Measurements from ENCODE around the gene SUN1.

SUN1 gene

DNA sequence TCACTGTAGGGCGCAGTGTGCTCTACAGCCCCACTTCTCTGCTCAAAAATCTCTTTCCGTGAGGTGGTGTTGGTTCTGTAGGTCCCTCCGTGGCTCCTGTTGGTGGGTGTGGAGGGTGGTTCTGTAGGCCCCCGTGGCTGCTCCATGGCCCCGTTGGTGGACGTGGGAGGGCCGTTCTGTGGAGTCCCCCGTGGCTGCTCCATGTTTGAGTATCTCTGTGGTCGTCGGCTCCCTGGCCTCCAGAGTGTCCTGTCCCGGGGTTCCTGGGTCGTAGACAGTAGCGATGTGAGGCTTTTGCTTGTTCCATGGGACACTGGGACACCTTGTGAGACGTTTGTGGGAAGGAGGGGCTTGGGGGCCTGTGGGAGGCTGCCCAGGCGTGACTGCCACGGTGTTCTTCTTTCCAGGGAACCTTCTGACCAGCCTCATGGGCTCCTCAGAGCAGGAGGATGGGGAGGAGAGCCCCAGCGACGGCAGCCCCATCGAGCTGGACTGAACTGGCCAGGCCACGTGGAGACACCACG is 62.7 kb downstream of the SUN1 start:
- no peak for DNase-seq

DNA sequence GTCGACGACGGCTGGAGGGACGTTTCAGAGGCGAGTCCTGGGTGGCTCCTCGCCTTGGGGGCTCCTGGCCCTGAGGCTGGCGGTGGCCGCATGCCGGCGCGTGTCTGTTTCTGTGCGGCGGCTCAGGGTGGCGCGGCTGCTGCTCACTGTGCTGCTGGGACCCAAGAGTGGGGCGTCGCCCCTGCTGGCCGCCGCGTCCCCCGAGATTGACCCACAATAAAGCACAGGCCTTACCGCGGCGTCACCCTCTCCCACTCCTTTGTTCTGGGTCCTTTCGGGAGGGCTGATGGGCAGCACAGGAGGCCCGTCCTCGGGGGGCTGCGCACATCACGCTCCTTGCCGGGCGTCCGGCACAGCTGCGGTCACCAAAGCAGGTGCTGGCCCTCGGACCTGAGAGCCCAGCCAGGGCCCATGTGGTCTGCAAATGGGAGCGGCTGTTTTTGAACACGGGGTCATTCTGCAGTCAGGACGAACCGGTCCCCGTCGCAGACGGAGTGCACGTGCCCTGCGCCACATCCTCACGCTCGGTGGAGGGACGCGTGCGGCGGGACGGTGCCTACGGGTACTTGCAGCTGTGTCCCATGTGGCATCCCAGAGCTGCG is 63.3 kb downstream of the SUN1 start:
- DNase-seq, result no peak

DNA sequence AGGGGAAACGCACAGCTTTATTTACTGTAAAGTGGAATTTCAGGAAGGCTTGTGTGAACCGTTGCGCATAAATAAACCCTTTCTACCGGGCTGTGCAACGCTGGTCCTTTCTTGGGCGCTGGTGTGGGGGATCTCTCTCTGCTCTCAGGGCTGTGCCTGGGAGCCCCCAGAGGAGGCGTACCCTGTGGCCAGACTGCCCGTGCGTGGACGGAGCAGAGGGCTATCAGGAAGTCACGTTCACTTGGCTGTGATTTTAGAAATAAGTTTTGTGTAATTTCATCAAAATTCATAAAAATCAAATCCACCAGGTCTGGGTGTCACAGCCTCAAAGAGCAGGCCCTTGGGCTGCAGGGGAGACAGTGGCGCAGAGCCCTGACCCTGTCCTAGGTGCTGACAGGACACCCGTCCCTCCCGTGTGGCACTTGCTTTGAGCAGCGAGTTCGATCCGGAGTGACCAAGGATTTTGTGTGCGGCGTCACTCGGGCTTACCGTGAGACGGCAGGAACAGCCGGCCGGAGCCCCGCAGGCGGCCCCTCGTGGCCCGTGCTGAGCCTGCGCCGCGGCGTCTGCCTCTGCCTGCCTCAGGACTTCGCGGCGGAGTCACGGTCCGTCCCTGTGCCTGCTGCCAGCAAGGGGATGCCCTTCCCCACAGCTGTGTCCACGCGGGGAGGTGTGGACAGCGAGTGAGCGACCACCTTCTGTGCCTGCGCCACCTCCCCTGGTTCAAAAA is 64.2 kb downstream of the SUN1 start:
- DNase-seq, result no peak

DNA sequence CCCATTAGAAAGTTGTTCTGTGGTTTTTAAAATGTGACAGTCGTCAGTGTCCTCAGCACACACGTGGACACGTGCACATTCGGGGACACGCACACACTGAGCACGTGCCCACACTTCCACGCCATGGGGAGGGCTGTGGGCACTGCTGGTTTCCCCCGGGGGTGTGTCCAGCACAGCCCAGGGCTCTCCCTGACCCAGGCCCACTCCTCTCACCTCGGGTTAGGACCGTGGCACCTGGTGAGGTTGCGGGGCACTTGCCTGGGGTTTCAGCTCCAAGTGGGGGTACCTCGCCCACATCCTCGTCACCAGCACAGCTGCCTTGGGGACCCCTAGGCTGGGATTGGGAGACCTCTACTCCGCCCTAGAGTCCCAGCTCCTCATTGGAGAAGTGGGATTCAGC is 64.8 kb downstream of the SUN1 start:
- DNase-seq, result no peak

DNA sequence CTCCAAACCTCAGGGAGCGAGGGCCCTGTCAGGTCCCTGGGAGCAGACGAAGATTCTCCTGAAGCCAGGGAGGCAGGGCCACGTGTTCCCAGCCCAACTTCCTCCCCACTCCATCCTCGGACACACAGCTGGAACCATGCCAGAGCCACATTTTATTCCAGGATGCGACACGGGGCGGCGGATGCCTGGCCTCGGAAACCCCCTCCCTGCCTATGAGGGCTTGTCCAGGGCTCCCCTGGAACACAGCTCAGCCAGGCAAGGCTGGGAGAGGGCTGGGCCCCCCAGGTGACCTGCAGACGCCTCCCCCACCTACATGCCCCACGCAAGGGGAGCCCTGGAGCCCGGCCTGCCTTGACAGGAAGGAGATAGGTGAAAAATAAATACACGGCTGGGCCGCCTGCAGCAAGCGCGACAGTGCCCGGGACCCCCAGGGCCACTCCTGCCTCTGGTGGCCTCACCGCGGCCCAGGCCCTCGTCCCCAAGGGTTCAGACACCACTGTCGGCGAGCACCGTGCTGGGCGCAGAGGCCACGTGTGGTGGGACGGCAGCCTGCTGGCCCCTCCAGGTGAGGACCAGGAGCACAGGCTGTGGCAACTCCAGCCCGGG is 65.6 kb downstream of the SUN1 start:
- DNase-seq, result no peak

DNA sequence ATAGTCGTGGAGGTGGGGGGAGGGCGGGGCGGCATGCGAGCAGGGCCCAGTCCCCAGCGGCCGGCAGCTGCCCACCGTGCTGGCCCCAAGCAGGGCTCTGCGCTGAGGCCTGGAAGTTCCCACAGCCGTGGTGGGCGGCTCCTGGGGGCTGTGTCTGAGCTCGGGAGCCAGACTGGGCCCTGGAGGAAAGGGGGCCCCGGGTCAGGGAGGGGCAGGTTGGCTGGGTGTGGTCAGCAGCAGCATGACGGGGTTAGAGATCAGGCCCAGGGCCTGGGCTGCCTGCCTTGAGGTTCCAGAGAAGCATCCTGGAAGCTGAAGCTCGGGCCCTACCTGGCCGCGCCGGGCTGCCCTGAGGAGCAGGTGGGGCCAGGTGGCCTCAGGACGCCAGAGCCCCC is 66.2 kb downstream of the SUN1 start:
- DNase-seq, result no peak

DNA sequence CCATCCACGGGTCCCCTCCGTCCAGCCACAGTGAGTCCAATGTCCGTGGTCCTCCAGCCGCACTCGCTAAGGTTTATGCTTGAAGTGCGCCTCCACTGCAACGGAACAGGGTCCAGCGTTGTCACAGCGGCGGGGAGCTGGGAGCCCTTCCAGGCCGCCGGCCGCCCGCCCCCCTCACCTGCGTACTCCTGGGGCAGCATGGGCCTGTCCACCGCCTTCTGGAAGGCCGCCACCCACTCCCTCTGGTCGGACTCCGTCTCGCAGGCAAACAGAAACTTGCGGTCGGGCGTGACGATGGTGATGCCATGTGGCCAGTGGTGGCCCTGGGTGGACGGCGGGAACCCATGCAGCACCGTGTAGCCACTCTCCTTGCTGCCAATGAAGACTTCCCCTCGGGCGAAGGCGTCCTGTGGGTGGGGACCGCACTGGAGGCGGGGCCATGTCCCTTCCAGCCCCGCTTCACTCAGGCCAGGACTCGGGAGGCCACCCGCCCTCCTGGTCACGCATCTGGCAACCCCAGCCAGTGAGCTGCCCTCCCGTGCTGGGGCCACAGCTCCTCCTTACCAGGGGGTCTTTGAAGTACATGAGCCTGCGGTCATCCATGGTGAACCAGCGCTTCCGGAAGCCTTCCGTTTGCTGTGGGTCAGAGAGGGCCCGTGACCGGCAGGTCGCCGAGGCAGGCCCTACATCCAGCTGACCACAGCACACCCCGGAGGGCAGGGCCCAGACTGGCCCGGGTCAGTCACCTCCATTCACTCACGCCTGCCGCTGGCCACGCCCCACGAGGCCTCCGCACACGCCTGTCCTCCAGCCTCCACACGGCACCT is 66.8 kb downstream of the SUN1 start:
- no peak for DNase-seq

DNA sequence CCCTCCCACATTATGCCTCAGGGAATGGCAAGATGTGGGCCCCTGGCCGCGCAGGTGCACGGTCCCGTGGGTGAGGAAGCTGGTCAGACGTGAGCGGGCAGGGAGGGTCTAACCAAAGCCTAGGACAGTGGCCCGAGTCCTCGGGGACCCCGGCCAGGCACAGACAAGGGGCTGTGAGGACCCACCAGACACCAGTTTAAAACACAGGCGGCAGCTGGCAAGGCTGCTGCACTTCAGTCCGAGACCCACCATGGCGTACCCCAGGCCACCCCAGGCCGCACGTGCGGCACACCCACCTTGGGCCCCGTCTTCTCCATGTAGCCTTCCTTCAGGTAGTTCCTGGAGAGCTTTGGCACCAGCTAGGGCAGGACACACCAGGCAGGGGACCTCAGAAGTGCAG is 67.5 kb downstream of the SUN1 start:
- DNase-seq, result no peak

DNA sequence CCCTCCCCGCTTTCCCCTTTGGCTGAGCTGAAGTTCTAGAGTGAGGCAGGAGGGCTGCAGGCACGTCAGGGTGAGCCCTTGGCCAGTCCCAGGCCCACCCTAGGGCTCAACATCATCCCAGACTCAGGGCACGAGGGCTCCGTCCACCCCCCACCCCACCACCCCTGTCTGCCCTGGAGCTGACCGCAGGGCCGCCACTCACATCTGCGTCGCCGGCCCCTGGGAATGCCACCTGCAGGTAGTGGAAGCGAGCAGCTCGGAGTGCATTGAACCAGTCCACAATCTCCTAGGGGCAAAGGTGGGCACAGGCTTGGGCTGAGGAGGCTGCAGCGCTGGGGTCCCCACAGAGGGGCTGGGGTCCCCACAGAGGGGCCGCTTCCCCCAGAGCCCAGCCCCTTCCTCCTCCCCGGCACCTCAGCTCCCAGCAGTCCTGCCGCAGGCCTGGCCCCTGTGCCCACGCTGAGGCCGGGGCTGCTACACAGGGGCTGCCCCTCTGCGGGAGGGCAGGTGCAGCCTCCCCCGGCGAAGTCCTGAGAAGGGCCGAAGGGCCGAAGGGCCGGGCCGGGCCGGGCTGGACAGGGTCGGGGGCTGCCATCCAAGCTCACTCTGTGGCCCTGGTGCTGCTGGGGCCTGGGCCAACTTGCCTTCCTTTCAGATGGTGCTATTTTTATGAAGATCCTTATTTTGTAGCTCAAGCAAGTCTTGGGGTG is 68.2 kb downstream of the SUN1 start:
- no peak for DNase-seq

DNA sequence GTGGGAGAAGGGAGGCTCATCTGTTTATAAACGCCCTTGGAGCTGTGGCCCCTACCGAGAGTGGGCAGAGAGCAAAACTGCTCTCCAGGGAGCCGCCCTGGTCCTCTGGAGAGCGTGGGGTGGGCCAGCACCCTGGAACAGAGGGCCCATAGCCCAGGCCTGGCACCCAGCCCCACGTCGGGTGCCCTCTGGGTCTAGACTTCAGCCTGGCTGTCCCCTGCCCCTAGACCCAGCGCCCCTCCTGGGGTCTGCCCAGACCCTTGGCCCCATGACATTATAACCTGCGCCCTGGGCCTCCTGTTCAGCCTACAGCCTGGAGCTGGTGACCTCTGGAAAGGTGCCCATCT is 68.7 kb downstream of the SUN1 start:
- no peak for DNase-seq

DNA sequence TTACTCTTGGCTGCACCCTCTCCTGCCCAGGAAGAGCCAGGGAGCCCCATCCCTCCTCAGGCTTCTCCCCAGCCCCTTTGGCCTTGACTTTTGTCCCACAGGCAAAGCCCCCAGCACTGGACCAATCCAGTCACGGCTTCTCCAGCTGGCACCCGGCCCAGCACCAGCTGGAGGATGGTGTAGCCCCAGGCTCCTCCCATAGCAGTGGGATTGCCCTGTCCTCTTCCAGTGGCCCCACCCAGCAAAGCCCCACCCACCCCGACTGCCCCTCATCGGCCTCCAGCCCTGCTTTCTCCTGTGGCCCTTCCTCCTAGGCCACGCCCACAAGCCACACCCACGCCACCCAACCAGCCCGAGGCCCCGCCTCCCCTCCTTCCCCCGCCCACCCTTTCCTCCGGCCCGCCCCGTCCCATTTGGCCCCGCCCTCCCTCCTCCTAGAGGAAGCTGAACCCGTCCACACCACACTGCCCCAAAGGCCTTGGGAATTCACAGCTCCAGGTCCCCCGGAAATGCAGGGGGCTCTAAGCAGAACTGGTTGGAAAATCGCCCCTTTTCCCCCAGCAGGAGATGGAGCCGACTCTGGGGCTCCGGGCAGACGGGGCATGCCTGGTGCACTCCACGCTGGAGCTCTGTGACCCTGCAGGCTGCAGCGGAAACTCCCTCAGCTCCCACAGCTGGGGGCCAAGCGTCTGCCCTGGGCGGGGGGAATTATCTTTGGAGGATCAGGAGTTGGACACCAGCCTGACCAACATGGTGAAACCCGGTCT is 69.3 kb downstream of the SUN1 start:
- DNase-seq, result peak; percentile 27 to 52

DNA sequence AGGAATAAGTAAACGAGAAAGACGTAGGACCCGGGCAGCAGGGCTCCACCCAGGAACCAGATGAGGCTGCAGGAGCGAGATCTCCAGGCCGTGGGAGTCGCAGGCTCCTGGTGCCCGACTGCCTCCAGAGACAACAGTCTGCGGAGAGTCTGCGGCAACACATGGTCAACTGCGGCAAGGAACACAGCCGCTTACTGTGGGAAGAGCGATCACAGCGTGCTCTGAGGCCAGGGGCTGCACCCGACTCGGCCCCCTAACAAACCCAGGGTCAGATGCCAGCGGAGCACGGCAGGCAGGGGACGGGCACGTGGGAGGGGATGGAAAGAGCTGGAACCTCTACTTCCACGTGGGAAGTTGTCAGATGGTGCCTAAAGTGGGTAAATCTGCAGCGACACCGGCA is 70.7 kb downstream of the SUN1 start:
- DNase-seq, result no peak

DNA sequence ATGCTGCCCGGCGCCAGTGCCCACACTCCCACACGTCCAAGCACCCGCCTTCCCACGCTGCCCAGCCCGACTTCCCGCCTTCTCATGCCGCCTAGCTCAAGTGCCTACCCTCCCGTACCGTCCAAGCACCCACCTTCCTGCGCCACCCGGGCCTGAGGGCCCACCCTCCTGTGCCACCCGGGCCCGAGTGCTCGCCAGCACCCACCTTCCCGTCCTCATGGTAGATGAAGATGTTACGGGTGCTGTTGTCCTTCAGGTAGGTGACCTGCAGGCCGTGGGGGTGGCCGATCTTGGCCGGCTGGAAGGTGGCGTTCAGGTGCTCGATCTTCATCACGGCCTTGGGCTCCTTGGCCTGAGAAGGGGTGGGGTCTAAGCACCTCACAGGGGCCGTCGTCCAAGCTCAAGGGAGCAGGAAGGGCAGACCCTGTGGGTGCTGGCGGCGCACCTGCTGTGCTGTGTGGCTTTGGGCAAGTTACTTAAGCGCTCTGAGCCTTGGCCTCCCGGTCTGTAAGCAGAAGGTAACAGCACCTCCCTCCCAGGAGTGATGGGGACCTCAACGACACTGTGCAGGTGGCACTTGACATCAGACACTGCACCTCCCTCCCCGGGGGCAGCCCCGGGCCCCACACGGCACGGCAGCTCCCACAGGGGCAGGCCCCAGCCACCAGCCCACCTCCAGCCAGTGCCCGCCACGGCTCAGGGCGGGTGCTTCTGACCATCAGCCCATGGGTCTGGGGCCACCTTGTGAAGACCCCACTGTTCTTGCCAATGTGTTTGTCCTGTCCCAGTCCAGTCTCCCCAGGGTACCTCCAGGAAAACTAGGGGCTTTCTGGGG is 71.9 kb downstream of the SUN1 start:
- DNase-seq, result no peak

DNA sequence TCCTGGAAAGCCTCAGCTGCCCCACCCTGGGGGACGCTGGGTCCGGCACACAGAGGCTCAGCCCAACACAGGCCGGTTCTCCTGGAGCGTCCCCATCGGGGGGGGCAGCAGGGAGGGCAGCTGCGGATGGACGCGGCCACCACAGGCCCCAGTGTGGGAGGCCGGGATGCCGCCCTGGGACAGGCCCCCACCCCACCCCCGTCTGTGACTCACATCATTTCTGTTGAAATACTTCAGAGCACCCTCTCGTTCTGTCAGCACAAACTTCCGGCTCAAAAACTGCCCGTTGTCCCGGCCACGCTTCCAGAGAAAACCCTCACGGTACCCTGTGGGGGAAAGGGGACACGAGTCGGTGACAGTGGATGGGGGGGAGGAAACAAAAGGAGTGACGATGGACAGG is 72.6 kb downstream of the SUN1 start:
- DNase-seq, result no peak

DNA sequence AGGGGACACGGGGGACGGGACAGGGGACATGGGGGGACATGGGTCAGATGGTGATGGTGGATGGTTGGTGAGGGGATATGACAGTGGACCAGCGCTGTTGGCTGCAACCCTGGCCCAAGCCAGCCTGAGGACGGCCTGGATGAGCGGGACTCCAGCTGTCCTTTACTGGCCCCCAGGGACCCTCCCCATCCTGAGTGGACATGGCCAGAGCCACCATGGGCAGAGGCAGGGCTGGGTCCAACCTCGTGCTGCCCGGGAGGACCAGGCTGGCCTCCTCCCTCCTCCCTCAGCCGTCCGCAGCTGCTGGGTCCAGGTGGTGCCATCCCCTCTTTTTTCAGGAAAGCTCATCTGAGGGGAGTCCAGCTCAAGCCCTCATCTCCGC is 74.5 kb downstream of the SUN1 start:
- DNase-seq, result no peak

DNA sequence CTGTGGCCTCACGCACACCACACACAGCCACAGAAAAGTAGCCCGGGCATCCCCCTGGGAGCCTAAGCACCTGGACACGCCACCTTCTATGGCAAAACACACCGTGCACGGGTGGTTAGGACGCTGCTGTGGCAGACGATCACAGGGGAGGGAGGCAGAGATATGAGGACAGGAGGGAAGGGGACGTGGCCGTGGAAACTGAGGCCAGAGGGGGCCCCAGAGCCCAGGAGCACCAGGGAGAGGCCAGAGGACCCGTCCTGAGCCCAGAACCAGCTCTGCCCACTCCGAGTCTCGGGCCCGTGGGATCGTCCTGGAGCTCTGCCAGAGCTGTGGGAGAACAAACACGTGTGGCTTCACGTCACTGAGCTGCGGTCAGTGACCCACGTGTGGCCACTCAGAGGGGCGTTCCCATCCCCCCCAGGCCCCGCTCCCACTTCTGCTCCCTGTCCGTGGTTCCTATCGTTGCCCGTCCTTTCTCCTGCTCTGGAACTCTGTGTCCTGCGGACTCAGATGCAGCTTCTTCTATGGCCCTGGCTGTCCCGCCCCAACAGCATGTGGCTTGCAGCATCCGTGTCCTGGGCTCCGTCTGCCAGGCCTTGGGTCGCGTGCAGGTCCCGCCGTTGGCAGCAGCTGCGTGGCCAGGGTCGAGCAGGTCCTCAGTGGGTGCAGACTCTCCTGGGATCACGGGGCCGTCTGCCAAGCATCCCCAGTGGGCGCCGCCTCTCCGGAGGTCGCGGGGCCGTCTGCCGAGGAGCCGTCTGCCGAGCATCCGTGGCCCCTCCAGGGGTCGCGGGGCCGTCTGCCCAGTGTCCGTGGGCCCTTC is 75.1 kb downstream of the SUN1 start:
- no peak for DNase-seq

DNA sequence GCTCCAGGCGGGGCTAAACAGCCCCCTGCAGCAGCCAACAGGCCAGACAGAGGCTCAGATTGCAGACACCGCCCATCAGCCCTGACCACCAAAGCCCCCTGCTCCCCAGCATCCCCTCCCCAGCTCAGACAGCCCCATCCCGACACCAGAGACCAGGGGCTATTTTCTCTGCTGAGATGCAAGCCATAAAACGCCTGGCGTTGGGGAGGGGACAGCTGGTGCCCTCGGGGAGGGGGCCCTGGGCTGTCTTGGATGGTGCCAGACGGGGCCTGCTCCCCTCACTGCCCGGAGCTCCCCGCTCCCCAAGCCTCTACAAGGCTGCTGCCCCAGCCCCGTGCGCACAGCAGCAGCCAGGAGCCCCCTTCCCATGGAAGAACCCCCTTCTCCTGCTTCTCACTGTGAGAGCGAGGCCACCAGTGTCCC is 75.9 kb downstream of the SUN1 start:
- DNase-seq, result no peak

DNA sequence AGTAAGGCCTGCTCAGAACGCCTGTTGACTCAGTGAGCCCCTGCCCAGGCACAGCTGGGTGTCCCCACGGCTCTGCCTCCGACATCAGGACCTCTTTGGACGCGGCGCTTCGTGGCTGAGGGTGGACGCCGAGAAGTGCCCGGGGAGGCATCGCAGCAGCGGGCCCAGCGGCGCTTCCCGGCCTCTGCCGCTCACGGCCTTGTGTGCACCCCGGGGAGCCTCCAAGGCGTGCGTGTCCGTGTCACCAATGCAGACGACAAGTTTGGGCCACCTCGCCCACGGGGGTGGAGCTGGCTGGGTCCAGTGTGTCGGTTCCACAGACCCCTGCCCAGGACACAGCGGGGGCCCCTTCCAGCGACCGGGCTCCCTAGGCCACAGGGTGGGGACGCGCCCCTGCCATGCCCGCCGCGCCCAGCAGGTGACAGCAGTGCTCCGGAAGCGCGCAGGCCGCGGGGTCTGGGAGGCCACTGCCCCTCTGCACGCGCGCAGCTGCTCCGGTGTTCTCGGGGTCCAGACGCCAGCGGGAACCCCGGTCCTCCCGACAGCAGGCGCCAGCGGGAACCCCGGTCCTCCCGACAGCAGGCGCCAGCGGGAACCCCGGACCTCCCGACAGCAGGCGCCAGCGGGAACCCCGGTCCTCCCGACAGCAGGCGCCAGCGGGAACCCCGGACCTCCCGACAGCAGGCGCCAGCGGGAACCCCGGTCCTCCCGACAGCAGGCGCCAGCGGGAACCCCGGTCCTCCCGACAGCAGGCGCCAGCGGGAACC is 76.5 kb downstream of the SUN1 start:
- DNase-seq, result peak; percentile 31 to 69

Data from stimulated activated CD4-positive, alpha-beta T cell treated with anti-CD3 and anti-CD28 coated beads, Interleukin-4, amount 100 ng/mL, for 4 hours (primary cell).